Upper lobe of left lung (tissue), 4 donors: Measurements from ENCODE around the gene CMSS1.

Source experiments
- EP300 ChIP-seq, 4 donors: sonication (generic); formaldehyde crosslinking; IDR thresholded peaks; one replicate each; pipeline ENCODE4 v1.5.1; 2017; ENCODE audit warnings: antibody characterized with exemption in 4 of 4, control low read depth in 2 of 4
- POLR2A ChIP-seq, 4 donors: fragments of 450-650 bp; IDR thresholded peaks; one replicate each; pipeline ENCODE4 v1.5.1; 2016 to 2017; ENCODE audit warnings: antibody characterized with exemption in 4 of 4, mild to moderate bottlenecking in 2 of 4
- POLR2AphosphoS5 ChIP-seq, 2 donors: sonication (generic); formaldehyde crosslinking; IDR thresholded peaks; one replicate each; pipeline ENCODE4 v1.5.1; 2017; ENCODE audit warnings: antibody characterized with exemption in 2 of 2
- TF ChIP-seq, protein P1 (sequence below), 6 experiments: fragments of 450-650 bp in 4 of 6; fragments of 200-600 bp in 2 of 6; sonication (generic) in 2 of 6; IDR thresholded peaks; one replicate each; pipeline ENCODE4 v1.5.1; 2016 to 2019; ENCODE audit warnings: antibody characterized with exemption in 6 of 6

DNA sequence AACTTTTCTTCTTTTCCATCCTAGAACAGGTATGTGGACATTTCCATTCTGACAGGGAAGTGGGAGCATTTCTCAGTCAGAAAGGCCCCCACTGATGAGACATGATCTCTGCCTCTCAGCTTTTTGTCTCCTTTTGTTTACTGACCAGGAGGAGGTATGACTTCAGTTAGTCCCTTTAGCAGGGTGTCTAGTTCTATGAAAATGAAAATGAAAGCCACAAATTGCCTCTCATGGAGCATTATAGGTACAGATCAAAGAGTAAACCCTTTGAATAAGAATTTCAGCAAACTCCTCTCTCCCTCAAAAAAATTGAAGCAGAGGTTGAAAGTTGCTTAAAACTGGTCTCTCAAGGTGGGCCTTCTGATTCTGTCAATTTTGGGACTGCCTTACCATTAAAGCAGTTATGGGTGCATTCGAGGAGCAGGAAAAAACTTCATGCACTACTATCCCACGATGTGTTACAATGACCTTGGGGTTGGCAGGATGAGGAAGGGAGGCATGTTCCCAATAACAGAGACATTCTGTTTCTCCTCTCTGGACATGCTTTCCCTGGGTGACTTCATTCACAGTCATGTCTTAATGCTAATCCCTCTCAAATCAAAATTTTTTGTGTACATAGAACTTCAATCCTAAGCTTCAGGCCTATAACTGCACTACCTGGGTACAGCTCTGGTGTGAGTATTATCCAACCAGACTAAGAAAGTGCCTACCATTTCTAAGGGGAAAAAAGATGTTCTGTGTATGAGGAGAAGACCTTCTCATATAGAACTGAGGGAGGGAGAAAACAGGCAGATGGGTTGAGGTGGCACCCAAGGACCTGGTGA, 392.5 kb downstream of the CMSS1 start:
- TF ChIP-seq, protein P1, sequence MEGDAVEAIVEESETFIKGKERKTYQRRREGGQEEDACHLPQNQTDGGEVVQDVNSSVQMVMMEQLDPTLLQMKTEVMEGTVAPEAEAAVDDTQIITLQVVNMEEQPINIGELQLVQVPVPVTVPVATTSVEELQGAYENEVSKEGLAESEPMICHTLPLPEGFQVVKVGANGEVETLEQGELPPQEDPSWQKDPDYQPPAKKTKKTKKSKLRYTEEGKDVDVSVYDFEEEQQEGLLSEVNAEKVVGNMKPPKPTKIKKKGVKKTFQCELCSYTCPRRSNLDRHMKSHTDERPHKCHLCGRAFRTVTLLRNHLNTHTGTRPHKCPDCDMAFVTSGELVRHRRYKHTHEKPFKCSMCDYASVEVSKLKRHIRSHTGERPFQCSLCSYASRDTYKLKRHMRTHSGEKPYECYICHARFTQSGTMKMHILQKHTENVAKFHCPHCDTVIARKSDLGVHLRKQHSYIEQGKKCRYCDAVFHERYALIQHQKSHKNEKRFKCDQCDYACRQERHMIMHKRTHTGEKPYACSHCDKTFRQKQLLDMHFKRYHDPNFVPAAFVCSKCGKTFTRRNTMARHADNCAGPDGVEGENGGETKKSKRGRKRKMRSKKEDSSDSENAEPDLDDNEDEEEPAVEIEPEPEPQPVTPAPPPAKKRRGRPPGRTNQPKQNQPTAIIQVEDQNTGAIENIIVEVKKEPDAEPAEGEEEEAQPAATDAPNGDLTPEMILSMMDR (IDR thresholded peaks at IDR 0.05): no peak
- TF ChIP-seq POLR2A (IDR thresholded peaks at IDR 0.05): no peak
- peak in 2 of 4 donors; percentile 32 to 60 for TF ChIP-seq EP300 (IDR thresholded peaks at IDR 0.05)
- TF ChIP-seq POLR2AphosphoS5 (IDR thresholded peaks at IDR 0.05): no peak
